Astrocyte of the spinal cord (primary cell): ENCODE data around the gene CDH2.

ENCODE experiments used
- DNase-seq: peaks from one replicate; pipeline ENCODE4 v3.0.0; 2011; ENCODE audit warnings: low read depth, low spot score
- H3K4me3 ChIP-seq: 2 replicates; pipeline ENCODE4 v1.5.1; 2011; ENCODE audit warnings: low read depth, mild to moderate bottlenecking, low read length, moderate library complexity
- CTCF ChIP-seq: IDR thresholded peaks from 2 replicates; pipeline ENCODE4 v1.5.1; 2012; ENCODE audit warnings: low read depth, mild to moderate bottlenecking, low read length, inconsistent platforms
- in situ Hi-C: cut with HindIII; loops from 2 replicates; pipeline ENCODE4 v1.10.0; 2017; ENCODE audit warnings: low sequenced_read_pairs

The CDH2 gene

GRCh38 chr18:27952741-27953140 lies 224.2 kb downstream of the CDH2 start:
- in situ Hi-C loops: no loop called here
- no peak for DNase-seq
- H3K4me3 ChIP-seq: no peak overlapping the region
- TF ChIP-seq CTCF: no peak

- in situ Hi-C loops: no loop called here
- no peak for TF ChIP-seq CTCF
- DNase-seq: no peak
- no peak overlapping the region for H3K4me3 ChIP-seq
These were observed 226.2 kb downstream of the CDH2 start for GRCh38 chr18:27950648-27951228.

- peak; percentile 39 for DNase-seq
- in situ Hi-C loops: no loop called here
These were observed 227.9 kb downstream of the CDH2 start for GRCh38 chr18:27948986-27949385.

GRCh38 chr18:27942706-27943105 lies 234.2 kb downstream of the CDH2 start:
- TF ChIP-seq CTCF: no peak
- peak; percentile 50 for DNase-seq
- in situ Hi-C loops: no loop called here
- no peak overlapping the region for H3K4me3 ChIP-seq

More at GRCh38 chr18:27948986-27949385, 227.9 kb downstream of the CDH2 start:
- H3K4me3 ChIP-seq: no peak overlapping the region
- no peak for TF ChIP-seq CTCF

- no peak for TF ChIP-seq CTCF
- no peak overlapping the region for H3K4me3 ChIP-seq
- no peak for DNase-seq
- in situ Hi-C loops: no loop called here
These were observed 245.4 kb downstream of the CDH2 start for GRCh38 chr18:27931535-27931934.

GRCh38 chr18:27922780-27923179 lies 254.2 kb downstream of the CDH2 start:
- in situ Hi-C loops: no loop called here
- no peak overlapping the region for H3K4me3 ChIP-seq

More at GRCh38 chr18:27922780-27923179, 254.2 kb downstream of the CDH2 start:
- no peak for TF ChIP-seq CTCF
- DNase-seq: no peak
